ENCODE results near the gene PRM3.

- TF ChIP-seq CTCF (optimal IDR thresholded peaks at IDR 0.05 in 1 of 3, IDR thresholded peaks at IDR 0.05 in 1 of 3, conservative IDR thresholded peaks at IDR 0.05 in 1 of 3; ENCODE audit: extremely low read depth in 1 of 3, insufficient read depth in 2 of 3, low read length in 3 of 3) (no peak), EZH2 (IDR thresholded peaks at IDR 0.05; ENCODE audit: low read length) (no peak)
Observed at GRCh38 chr16:11310997-11311561, 37.6 kb upstream of the PRM3 start.

Measured in keratinocyte (primary cell).